MV-4-11 (cell line): ENCODE data around the gene PPP6R2.
A peak's percentile ranks its signal among the peaks of the same experiment; 100 is the strongest.

Experiments
- DNase-seq: peaks from one replicate; lab custom pipeline; 2025; lab: John Stamatoyannopoulos, UW

PPP6R2 gene, protein sequence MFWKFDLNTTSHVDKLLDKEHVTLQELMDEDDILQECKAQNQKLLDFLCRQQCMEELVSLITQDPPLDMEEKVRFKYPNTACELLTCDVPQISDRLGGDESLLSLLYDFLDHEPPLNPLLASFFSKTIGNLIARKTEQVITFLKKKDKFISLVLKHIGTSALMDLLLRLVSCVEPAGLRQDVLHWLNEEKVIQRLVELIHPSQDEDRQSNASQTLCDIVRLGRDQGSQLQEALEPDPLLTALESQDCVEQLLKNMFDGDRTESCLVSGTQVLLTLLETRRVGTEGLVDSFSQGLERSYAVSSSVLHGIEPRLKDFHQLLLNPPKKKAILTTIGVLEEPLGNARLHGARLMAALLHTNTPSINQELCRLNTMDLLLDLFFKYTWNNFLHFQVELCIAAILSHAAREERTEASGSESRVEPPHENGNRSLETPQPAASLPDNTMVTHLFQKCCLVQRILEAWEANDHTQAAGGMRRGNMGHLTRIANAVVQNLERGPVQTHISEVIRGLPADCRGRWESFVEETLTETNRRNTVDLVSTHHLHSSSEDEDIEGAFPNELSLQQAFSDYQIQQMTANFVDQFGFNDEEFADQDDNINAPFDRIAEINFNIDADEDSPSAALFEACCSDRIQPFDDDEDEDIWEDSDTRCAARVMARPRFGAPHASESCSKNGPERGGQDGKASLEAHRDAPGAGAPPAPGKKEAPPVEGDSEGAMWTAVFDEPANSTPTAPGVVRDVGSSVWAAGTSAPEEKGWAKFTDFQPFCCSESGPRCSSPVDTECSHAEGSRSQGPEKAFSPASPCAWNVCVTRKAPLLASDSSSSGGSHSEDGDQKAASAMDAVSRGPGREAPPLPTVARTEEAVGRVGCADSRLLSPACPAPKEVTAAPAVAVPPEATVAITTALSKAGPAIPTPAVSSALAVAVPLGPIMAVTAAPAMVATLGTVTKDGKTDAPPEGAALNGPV

DNA sequence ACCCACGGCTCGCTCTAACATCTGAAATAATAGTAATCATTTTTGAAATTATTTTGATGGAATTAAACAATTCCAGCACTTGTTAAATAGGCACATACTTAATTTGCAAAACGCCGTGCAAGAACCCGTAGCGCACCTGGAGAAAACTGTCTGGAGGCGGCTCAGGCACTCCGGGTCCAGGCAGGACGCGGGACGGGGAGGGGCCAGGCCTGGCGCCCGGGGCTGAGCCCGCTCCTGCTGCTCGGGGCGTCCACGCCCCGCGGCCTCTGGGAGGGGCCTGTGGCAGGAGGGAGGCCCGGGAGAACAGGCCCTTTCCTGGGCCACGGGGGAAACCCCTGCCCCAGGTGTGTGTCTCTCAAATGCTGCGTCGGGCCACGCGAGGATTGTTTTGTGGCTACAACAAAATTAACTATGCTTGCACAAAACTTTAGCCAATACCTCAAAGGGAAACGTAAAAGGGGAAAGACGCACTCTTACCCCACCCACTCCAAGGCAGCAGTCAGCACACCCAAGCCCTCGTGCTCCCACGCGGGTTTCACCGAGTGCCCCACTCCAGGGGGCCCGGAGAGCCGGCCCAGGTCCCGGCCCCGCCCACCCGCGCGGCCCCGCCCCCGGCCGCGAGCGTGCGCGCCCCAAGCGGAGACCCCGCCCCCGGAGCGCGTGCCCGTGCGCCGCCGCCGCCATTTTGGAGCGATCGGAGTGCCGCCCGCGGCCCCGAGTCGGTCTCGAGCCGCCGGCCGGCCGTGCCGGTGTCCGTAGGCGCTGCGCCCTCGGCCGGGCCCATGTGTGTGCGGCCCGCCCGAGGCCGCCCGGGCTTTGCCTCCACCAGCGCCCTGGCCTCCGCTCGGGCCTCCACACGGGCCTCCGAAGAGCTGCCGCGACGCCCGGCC is at the start of gene PPP6R2:
TSS of gene PPP6R2 (plus strand) at position 677 of the 890 bp plus-strand sequence. CDS start 50,582 bp downstream, outside the sequence.
- DNase-seq = peak; percentile 40

DNA sequence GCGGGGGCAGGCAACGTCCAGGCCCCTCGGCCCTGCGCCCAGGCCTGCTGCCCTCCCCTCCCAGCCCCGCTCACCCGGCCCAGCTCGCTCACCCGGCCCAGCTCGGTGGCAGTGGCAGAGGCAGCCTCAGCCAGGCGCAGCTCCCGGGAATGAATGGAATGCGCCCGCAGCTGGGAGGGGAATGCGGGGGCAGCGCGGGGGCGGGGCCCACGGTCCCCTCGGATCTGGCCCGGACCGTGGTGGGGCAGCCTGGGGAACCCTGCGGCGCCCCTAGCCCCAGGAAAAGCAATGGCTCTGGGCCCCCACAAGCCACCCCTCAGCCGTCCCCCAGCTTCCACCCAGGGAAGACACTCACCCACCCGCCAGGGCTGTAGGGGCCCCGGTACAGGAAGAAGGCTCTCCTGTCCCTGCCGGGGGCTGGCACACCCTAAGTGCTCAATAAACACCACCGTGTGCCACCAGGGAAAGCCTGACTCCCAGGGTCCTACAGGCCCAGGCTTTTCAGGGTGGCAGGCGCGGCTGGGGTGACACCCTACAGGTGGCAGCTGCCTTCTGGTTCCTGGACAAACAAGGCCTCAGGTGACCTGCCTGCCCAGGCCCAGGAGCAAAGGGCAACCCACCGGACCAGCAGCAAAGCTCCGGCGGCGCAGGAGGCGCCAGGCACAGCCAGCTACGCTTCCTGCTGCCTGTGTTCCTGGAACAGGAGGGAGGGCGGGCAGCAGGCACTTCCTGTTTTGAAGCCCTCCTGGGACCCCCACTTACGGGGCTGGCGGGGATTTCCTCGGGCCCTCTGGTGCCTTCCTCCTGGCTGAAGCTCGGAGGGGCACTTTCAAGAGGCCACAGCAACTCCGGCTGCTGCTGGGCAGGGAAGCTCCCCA is 49.4 kb upstream of the PPP6R2 start:
- no peak for DNase-seq

DNA sequence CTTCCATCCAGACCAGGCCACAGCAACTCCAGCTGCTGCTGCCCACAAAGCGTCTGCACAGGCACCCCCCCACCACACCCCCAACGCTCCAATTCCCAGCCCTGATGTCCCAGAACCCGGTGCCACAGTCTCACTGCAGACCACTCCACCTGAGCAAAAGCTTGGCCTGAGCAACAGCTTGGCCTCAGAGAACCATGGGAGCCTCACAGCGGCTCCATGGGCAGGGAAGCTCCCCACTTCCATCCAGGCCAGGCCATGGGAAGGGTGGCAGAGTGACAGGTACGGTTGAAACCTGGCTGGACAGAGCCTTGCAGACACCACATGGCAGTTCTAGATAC is 48.8 kb upstream of the PPP6R2 start:
- DNase-seq = no peak

DNA sequence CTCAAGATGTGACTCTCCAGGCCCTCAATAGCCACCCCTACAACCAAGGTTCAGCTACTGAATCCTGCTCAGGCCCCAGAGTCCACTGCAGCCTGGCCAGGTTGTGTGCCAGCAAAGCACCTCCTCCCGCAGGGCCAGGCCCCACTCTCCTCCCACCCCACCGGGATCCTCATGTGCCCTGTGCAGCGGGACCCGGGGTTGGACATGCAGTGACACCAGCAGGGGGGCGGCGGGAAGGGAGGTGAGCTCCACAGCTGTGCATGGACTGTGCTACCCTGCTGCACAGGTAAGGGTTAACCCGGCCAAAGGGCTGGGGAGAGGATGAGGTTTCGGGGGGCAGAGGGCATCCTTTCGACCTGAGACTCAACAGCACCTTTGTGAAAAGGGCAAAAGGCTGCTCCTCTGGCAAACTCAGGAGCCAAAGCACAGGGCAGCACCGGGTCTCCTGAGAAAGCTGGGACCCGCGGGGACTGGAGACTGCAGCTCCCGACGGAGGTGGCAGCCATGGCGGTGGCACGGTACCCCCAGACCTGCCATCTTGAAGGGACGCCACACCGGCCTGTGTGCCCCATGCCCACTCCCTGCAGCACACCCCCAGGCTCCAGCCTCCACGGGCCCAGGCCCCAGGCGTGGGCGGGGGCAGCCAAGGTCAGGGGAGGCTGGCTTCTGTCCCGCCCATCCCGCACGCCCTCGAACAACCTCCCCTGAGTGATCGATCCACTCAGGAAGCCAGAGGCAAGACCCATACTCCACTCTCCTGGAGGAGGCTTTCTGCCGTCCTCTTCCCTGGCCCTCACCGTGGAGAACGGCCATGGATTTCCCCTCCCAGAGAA is 46.3 kb upstream of the PPP6R2 start:
- DNase-seq = no peak

DNA sequence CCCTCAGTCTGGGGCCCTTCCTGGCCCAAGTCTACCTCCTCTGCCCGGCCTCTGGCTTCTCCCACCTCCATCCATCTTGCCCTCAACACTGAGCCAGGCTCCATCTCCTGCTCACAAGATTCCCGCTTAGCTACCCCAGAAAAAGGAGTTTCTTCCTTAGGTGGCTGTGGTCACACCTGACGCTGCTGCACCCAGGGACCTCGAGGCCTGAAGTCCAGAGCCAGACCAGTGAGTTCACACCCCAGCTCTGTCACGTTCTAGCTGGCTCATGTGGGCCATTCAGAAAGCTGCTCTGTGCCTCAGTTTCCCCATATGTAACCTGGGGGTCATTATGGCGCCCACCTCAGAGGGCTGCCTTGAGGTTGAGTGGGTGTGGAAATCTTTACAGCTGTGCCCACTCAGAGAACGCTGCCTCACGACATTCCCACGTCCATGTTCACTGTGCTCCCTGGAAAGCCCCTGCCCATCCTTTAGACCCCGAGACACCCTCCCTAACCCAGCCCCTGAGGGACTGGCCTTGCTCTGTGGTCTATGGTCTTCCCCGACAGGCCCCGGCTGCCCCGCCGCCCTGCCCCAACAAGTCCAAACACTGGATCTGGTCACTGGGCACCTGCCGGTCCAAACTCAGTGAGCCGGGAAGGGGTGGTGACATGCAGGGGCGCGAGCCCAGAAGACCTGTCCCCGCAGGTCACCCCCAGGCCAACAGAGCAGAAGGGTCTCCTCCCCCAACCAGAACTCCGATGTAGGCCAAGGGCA is 45.4 kb upstream of the PPP6R2 start:
- no peak for DNase-seq

DNA sequence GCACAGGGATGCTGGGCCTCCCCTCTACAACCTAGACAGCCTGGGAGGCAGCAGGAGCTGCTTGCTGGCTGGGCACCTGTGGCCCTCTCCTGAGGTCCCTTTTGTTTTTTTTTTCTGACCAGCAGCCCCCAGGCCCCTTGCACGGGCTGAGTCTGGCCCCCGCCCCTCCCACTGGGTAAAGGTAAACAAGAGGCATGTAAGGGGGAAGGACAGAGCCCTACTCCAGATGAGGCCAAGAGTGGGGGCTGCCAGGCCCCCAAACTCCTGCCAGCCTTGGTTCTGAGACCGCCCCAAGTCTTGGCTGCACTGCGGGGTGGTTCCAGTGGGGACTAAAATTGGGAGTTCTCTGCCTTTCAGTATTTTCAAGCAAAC is 44.9 kb upstream of the PPP6R2 start:
- no peak for DNase-seq

DNA sequence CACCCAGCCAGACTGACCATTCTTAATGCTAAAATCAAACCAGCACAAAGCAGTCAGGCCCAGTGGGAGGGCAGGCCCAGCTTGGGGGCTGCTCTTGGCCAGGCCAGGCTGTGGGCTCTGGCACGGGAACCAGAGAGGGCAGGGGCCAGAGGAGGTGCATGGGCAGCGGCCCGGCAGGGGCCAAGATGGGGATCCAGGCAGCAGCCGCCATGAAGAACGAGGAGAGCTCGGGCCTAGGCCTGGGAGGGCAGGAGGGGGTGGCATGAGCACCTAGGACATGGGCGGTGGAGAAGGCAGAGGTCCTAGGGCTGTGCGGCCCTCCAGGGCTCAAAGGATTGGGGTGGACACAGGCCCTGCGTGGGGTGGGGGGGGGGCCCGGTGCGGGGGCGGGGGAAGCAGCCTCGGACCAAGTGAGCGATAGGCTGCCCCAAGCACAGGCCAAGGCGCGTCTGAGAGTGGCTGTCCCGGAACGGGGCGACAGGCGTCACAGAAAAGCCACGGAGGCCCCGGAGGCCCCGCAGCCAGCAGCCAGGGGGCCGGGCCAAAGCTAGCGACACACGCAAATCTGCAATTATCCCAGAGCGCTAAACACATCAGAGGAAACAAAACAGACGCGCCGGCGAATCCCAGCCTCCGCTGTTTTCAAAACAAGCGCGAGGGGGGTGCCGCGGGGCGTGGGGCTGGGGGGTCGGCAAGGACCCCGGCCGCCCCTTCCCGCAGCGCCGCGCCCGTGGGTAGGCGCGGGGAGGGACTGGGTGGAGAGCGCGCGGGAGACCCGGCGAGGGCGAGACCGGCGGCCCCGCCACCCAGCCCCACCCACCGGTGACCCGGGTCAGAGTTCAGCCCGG is 44.0 kb upstream of the PPP6R2 start:
- DNase-seq = no peak

DNA sequence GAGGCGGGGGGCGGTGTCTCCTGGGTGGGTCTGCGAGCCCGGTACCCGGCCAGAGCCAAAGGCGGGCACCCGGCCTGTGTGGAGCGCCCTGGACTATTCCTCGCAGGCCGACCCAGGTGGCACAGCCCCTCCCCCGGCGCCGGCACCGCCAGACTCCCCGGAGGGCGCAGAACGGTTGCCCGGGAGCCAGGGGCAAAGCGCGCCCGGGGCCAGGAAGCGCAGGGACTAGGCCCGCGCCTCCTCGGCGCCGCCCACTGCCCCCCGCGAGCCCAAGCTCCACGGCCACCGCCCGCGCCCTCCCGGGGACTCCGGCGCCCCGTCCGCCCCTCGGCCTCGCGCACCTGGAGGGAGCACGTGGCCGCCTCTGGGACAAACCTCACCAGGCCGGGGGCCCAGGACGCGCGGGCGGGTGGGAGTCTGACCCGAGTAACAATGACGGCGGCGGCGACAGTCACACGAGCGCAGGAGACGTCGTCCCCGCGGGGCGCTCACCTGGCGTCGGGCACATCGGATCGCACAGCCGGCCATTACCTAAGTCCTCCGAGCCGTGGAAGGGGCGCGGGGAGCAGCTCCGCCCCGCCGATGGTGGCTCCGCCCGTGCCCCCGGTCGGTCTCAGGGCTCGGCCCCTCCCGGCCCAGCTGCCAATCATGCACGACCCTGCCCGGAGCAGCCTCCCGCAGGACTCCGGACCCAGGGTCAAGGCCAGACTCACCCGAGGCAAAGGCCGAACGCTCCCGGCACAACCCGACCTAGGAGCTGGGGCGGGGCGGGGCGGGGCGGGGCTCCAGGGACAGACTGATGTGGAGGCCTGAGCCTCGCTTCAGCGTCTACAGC is 43.1 kb upstream of the PPP6R2 start:
- no peak for DNase-seq

DNA sequence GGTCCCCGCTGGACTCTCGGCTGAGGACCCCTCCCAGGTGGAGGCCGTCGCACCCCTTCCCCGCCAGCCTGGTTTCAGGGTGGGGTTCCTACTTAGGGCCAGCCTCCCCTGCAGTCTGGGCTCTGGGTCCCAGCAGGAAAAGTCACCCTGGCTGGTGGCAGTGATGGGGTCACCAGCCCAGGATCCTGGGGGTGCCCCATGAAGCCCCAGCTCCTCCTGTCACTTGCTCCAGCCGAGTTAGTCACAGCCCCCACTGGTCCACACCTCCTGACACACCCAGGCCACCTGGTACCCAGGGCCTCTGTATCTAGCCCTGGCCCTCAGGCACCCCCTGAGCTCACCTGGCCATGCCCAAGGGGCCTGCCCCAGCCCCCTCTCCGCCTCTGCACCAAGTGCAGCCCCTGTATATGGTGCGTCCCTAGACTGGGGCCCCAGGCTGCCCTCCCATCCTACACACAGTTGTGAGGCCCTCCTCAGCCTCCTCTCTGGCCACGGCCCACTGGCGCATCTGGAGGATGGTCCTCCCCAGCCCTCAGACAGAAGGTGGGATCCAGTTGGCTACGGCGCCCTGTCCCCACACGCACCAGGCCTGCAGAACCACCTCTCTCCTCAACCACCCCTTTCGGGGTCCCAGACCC is 42.4 kb upstream of the PPP6R2 start:
- no peak for DNase-seq

DNA sequence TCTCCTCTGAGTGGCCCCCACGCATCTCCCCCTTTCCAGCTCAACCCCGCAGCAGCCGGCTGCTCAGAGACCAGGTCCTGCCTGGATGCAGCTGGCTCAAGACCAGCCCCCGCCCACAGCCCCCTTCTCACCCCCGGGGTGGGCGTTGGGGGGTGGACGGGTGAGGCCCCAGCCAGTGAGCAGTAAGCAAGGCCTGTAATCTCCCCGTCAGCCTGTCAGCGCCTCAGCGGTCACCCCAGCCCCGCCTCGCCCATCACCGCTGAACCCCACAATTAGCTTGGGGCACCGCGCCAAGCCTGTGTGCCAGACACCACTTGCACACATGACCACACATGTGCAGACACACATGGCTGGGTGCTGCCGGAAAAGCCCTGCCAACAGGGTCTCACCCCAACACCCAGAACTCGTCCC is 41.5 kb upstream of the PPP6R2 start:
- DNase-seq = no peak

DNA sequence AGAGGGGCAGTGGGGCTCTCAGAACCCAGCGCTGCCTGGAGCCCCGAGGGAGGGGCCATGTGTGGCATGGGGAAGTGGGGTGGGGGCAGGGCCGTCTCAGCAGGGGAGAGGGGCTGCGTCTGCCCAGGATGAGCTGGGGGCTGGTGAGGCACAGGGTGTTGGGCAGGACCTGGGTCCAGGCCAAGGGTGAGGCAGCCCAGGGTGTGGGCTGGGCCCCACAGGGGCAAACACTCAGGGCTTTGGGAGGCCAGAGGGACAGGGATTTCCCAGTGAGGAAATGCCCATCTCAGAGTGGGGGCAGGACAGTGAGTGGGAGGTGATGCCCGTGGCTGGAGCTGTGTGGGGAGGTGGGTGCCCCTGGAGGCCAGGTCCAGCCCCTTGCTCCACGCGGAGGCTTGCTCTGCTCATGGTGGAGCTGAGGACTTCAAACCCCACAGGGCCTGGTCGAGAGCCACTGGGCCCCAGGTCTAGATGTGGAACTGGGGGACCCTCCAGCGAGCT is 41.0 kb upstream of the PPP6R2 start:
- no peak for DNase-seq

DNA sequence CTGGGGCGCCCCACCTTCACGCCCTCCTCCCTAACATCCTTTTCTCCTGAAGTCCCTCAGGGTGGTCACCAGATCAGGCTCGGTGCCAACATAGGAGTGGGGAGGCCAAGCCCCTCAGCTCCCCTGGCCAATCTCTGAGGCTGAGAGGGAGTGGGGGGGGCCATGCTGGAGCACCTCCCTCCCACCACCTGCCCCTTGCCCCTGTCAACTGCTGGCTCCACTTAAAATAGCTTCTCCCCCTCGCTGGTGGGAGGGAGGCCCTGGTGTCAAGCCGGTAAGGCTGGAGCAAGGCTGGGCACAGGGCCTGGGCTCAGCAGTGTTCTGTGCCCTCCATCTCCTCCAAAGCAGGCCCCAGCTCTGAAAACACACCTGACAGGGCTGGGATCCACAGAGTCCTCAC is 40.6 kb upstream of the PPP6R2 start:
- no peak for DNase-seq

DNA sequence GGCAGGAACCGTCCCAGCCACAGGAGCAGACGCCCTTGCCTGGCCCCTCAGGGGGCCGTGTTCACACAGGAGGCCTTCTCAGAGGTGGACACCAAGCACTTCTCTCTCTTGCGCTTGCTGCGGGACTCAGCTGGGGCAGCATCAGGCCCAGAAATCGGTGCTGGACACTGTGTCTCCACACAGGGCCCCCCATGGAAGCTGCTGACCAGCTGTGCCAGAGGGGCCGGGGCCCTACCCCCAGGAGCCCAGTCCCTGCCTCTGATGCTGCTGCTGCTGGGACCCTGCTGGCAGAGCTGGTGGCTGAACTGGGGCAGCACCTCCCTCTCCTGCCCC is 39.6 kb upstream of the PPP6R2 start:
- no peak for DNase-seq

DNA sequence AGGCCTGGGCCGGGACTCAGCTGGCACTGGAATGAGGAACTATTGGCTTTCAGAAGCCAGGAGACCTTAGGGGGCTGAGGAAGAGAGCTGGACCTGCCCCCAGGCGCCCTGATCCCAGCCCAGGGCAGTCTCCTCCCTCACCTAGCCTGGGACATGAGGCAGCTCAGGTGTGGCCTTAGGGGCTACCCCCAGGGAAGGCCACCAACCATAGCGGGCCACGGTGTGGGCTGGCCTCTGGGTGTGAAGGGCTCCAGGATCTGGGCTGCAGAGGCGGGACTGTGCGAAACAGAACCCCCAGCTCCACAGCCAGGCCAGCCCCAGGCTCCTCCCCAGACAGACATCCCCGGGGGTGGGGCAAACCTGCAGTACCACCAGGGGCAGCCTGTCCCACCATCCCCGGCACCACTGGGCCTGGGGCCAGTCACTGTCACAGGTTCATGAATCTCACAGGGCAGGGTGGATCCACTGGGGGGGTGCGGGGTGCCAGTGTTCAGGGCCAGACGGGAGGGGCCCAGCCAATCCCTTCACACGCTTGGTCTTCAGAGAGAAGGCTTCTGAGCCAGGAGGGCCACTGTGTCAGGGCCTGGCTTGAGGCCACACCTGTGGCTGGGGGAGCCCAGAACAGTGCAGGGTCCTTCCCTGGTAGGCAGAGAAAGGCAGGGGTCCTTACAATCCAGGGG is 39.1 kb upstream of the PPP6R2 start:
- DNase-seq = peak; percentile 64

DNA sequence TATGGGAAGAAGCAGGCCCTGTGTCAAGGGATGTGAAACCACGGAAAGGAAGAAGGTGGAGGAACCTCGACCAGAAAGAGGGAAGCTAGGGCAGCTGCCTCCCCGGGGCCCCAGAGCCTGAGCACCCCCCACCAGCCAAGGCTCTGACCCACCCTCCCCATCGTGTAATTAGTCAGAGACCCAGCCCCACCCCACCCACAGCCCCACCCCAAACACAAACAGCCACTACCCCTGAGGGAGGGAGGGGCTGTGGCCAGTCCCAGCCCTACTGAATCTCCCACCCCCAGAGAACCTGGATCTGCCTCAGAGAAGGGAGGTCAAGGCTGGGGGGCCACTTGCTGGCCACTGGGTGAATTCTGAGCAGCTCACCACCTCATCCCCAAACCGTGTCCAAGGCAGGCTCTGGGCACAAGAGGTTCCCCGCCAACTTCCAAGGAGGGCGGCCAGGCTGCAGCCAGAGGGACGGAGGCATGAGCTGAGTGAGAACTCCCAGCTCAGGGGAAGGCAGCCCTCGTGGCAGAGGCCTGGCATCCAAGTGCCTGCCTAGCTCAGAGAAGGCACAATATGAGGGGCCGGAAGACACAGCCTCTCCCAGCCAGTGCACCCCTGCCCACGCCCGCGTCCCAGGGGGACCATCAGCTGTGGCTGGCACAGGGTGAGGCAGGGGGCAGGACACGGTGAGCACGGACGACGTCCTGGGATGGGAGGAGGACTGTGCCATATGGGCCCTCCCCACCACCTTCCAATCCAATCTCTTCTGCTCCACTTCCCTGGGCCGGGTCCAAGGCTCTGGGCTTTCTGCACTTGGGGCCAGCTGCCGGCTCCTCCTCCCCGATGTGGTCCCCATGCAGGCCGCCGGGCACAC is 38.4 kb upstream of the PPP6R2 start:
- peak; percentile 89 for DNase-seq
